H1 (cell line): ENCODE results near the gene SYT17. TPM values are rescaled to one million over a fixed set of nuclear protein-coding genes. Genes with fewer than 3 reads are reported as not detected.

Source experiments
- CTCF ChIA-PET: fragments of 300-600 bp; sonication (Branson Sonifier 250); formaldehyde crosslinking; loops from one replicate; lab custom pipeline; 2021; ENCODE audit not compliant: partially characterized antibody; lab: Charles Lee
- POLR2A ChIA-PET: fragments of 300-600 bp; sonication (Branson Sonifier 250); formaldehyde crosslinking; loops from one replicate; lab custom pipeline; 2021; ENCODE audit warnings: inconsistent platforms; ENCODE audit not compliant: partially characterized antibody; lab: Charles Lee
- DNase-seq, 2 experiments: peaks; one replicate each; pipeline versions ENCODE4 v3.0.0 to v3.0.0-alpha.2; 2010 to 2022; ENCODE audit warnings: low spot score in 2 of 2, low read depth in 1 of 2, mixed read lengths in 1 of 2
- FAIRE-seq: peaks from 2 replicates; lab custom pipeline; 2011; peaks lifted over from hg19 to GRCh38; lab: Jason Lieb, UNC
- H2AFZ ChIP-seq: 2 replicates; pipeline ENCODE4 v1.8.1; 2012; ENCODE audit warnings: low read length, inconsistent platforms
- H2AK5ac ChIP-seq: 2 replicates; pipeline ENCODE4 v1.6.1; 2013; ENCODE audit warnings: low read depth, low read length
- H2BK120ac ChIP-seq: replicated peaks from 2 replicates; pipeline ENCODE3; 2013; ENCODE audit warnings: low read depth, low read length, inconsistent platforms
- H2BK12ac ChIP-seq: 2 replicates; pipeline ENCODE4 v1.6.1; 2013; ENCODE audit warnings: low read depth, low read length
- H2BK15ac ChIP-seq: 2 replicates; pipeline ENCODE4 v1.6.1; 2013; ENCODE audit warnings: low read length
- H2BK20ac ChIP-seq: 2 replicates; pipeline ENCODE4 v1.6.1; 2013; ENCODE audit warnings: low read length
- H2BK5ac ChIP-seq: 2 replicates; pipeline ENCODE4 v1.6.1; 2013; ENCODE audit warnings: low read depth, low read length
- H3K14ac ChIP-seq: 2 replicates; pipeline ENCODE4 v1.6.1; 2013; ENCODE audit warnings: inconsistent platforms; ENCODE audit not compliant: insufficient read length
- H3K18ac ChIP-seq: 2 replicates; pipeline ENCODE4 v1.6.1; 2013; ENCODE audit warnings: low read length; ENCODE audit errors: extremely low read depth
- H3K23ac ChIP-seq: 2 replicates; pipeline ENCODE4 v1.6.1; 2013; ENCODE audit warnings: inconsistent platforms; ENCODE audit not compliant: insufficient read length
- H3K23me2 ChIP-seq: 2 replicates; pipeline ENCODE4 v1.6.1; 2013; ENCODE audit warnings: low read depth, low read length
- H3K27ac ChIP-seq: 2 replicates; pipeline ENCODE4 v1.6.1; 2011; ENCODE audit warnings: low read depth, low read length, inconsistent platforms
- H3K27me3 ChIP-seq, 4 experiments: replicated peaks in 1 of 4; 1 replicate in 1 of 4; 2 replicates in 3 of 4; pipeline versions ENCODE4 v1.6.1 to v1.8.1; 2011 to 2013; ENCODE audit warnings: low read length in 3 of 4, mild to moderate bottlenecking in 3 of 4, inconsistent platforms in 2 of 4, mixed read lengths in 2 of 4, moderate library complexity in 1 of 4; ENCODE audit not compliant: control insufficient read depth in 3 of 4, insufficient read depth in 3 of 4; ENCODE audit errors: extremely low read depth in 1 of 4
- H3K36me3 ChIP-seq, 4 experiments: 2 replicates each; pipeline versions ENCODE4 v1.6.1 to v1.8.1; 2011 to 2013; ENCODE audit warnings: mild to moderate bottlenecking in 4 of 4, low read length in 3 of 4, moderate library complexity in 2 of 4, control low read depth in 1 of 4, inconsistent platforms in 1 of 4; ENCODE audit not compliant: insufficient read depth in 4 of 4, control insufficient read depth in 2 of 4
- H3K4ac ChIP-seq: replicated peaks from 2 replicates; pipeline ENCODE3; 2013; ENCODE audit warnings: low read length, low read depth, mixed read lengths, inconsistent platforms; ENCODE audit not compliant: insufficient read length
- H3K4me1 ChIP-seq, 4 experiments: replicated peaks in 1 of 4; 1 replicate in 1 of 4; 2 replicates in 3 of 4; pipeline versions ENCODE4 v1.6.1 to v1.8.1; 2011 to 2013; ENCODE audit warnings: low read length in 3 of 4, inconsistent platforms in 2 of 4, mixed read lengths in 1 of 4; ENCODE audit not compliant: insufficient read depth in 4 of 4, control insufficient read depth in 3 of 4
- H3K4me2 ChIP-seq, 2 experiments: 2 replicates each; pipeline versions ENCODE4 v1.6.1 to v1.8.1; 2011 to 2013; ENCODE audit warnings: low read depth in 2 of 2, low read length in 2 of 2, control low read depth in 1 of 2, inconsistent platforms in 1 of 2, mild to moderate bottlenecking in 1 of 2; ENCODE audit not compliant: insufficient read depth in 1 of 2
- H3K4me3 ChIP-seq, 4 experiments: fragments of 200-600, 300-600 bp in 1 of 4; sonication (generic), shearing (Covaris generic), sonication (Bioruptor Twin) in 1 of 4; 2 replicates each; pipeline versions ENCODE4 v1.5.1 to v1.8.1; 2011 to 2016; ENCODE audit warnings: low read length in 4 of 4, low read depth in 3 of 4, control low read depth in 2 of 4, inconsistent platforms in 2 of 4, mild to moderate bottlenecking in 2 of 4, mixed read lengths in 1 of 4, moderate library complexity in 1 of 4; ENCODE audit not compliant: insufficient read depth in 2 of 4; ENCODE audit errors: extremely low read depth in 1 of 4
- H3K56ac ChIP-seq: replicated peaks from 2 replicates; pipeline ENCODE3; 2013; ENCODE audit warnings: low read depth, mild to moderate bottlenecking, mixed read lengths, low read length, inconsistent platforms; ENCODE audit not compliant: insufficient read length
- H3K79me1 ChIP-seq: 2 replicates; pipeline ENCODE4 v1.6.1; 2013; ENCODE audit warnings: low read depth, low read length, control low read depth
- H3K79me2 ChIP-seq, 2 experiments: 2 replicates each; pipeline versions ENCODE4 v1.6.1 to v1.8.1; 2012 to 2013; ENCODE audit warnings: low read length in 2 of 2, mild to moderate bottlenecking in 2 of 2, inconsistent platforms in 1 of 2; ENCODE audit not compliant: insufficient read depth in 2 of 2, control insufficient read depth in 1 of 2
- H3K9ac ChIP-seq, 4 experiments: replicated peaks in 1 of 4; 1 replicate in 1 of 4; 2 replicates in 3 of 4; pipeline versions ENCODE4 v1.6.1 to v1.8.1; 2011 to 2013; ENCODE audit warnings: low read depth in 3 of 4, low read length in 3 of 4, control low read depth in 2 of 4, mild to moderate bottlenecking in 2 of 4, moderate library complexity in 2 of 4, inconsistent platforms in 1 of 4; ENCODE audit errors: extremely low read depth in 1 of 4
- H3K9me3 ChIP-seq, 2 experiments: 2 replicates each; pipeline versions ENCODE4 v1.6.1 to v1.8.1; 2012 to 2013; ENCODE audit warnings: mild to moderate bottlenecking in 2 of 2, moderate library complexity in 2 of 2, control low read depth in 1 of 2, inconsistent platforms in 1 of 2, low read depth in 1 of 2, low read length in 1 of 2, mixed read lengths in 1 of 2; ENCODE audit not compliant: insufficient read depth in 2 of 2
- H4K20me1 ChIP-seq, 2 experiments: replicated peaks in 1 of 2; 2 replicates each; pipeline versions ENCODE3 to v1.8.1; 2011 to 2013; ENCODE audit warnings: inconsistent platforms in 2 of 2, low read length in 2 of 2, mild to moderate bottlenecking in 1 of 2; ENCODE audit not compliant: insufficient read depth in 2 of 2, control insufficient read depth in 1 of 2
- H4K5ac ChIP-seq: 2 replicates; pipeline ENCODE4 v1.6.1; 2013; ENCODE audit warnings: low read length, low read depth, mixed read lengths, inconsistent platforms; ENCODE audit not compliant: insufficient read length
- H4K8ac ChIP-seq: 2 replicates; pipeline ENCODE4 v1.8.0; 2013; ENCODE audit warnings: mild to moderate bottlenecking, moderate library complexity, low read length, inconsistent platforms; ENCODE audit not compliant: insufficient read depth; ENCODE audit errors: extremely low read depth
- H4K91ac ChIP-seq: replicated peaks from 2 replicates; pipeline ENCODE3; 2013; ENCODE audit warnings: low read length, mixed read lengths, inconsistent platforms; ENCODE audit not compliant: insufficient read length
- RAD21 ChIP-seq, 2 experiments: IDR thresholded peaks in 1 of 2; conservative IDR thresholded peaks in 1 of 2; 2 replicates each; pipeline ENCODE4 v1.6.1; 2011; ENCODE audit warnings: low read depth in 2 of 2, low read length in 2 of 2, improper control_type of control experiment in 1 of 2, inconsistent platforms in 1 of 2, mild to moderate bottlenecking in 1 of 2, moderate library complexity in 1 of 2
- TEAD4 ChIP-seq: IDR thresholded peaks from 2 replicates; pipeline ENCODE4 v1.6.1; 2012; ENCODE audit warnings: low read depth, low read length, inconsistent platforms, mixed read lengths
- WGBS, 2 experiments: shearing (Covaris generic) in 1 of 2; methylation state at CpG; one replicate each; pipeline versions ENCODE4 v1.1.6 to v1.1.7; 2013 to 2015; ENCODE audit warnings: low lambda C conversion rate in 2 of 2, mixed read lengths in 2 of 2, inconsistent platforms in 1 of 2, low coverage in 1 of 2, missing lambda C conversion rate in 1 of 2; ENCODE audit not compliant: insufficient replicate concordance in 2 of 2, insufficient coverage in 1 of 2, insufficient read length in 1 of 2; ENCODE audit errors: extremely low coverage in 1 of 2, missing lambda C conversion rate in 1 of 2; 5-methylcytosine and 5-hydroxymethylcytosine counted together
- polyA plus RNA-seq, 7 experiments: library from polyadenylated mRNA; depleted of rRNA in 3 of 7; stranded (reverse) in 5 of 7; unstranded in 2 of 7; fragments of >200 nt in 5 of 7; fragments of 200-250 nt in 2 of 7; gene quantifications; 1 replicate in 5 of 7; 2 replicates in 1 of 7; 4 replicates in 1 of 7; pipeline versions ENCODE4 v1.2.1 to v1.2.3, GENCODE V29; 2011 to 2013; ENCODE audit warnings: missing spikeins in 2 of 7, mixed read lengths in 2 of 7
- total RNA-seq: library from RNA; stranded (reverse); fragmentation: NEBNext Ultra II Directional; extraction: Animal tissue kit (Norgen Biotek cat#: 25700); gene quantifications from 2 replicates; pipeline ENCODE4 v1.2.1, GENCODE V29; 2021

SYT17 gene
- total and polyA plus RNA-seq, 2 of the 8 experiments (the other 6 are each of a cell fraction or from before 2014, with no cell fraction given), result 5.8 to 18.1 TPM

DNA sequence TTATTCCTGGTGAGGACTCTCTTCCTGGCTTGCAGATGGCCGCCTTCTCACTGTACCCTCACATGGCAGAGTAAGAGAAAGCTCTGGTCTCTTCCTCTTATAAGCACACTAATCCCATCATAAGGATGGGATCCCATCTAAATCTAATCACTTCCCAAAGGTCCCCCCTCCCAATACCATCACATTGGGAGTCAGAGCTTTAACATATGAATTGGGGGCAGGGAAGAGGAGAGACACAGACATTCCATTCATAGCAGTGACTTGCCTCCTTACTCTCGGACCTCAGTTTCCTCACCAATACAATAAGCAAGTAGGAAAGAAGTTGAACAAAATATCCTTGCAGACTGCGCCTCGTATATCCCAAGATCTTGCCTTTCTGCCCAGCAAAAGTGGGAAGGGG, 119.2 kb downstream of the SYT17 start:
- peak overlapping the region; percentile 82; the same call in 1 of the 2 replicates for H2BK12ac ChIP-seq
- H3K14ac ChIP-seq, result no peak overlapping the region
- H4K91ac ChIP-seq, result no peak overlapping the region
- H3K23me2 ChIP-seq, result no peaks in the 10 kb centered on the region
- TF ChIP-seq RAD21 (IDR thresholded peaks at IDR 0.05 in 1 of 2, conservative IDR thresholded peaks at IDR 0.05 in 1 of 2; ENCODE audit: low read depth in 2 of 2, low read length in 2 of 2) (no peak), TEAD4 (peak; percentile 40; the same call in 1 of the 2 replicates)
- TF ChIP-seq, all 59 proteins: peak for 1
- FAIRE-seq (peak; percentile 24), DNase-seq (no peak)
- Histone ChIP-seq H3K79me2 (no peaks in the 10 kb centered on the region), H2BK15ac (no peak overlapping the region), H2BK120ac (no peak overlapping the region), H2AFZ (no peak overlapping the region), H4K5ac (no peak overlapping the region), H2BK20ac (peak overlapping the region; percentile 24; the same call in 1 of the 2 replicates), H2BK5ac (peak overlapping the region; percentile 9; the same call in 1 of the 2 replicates), H4K20me1 (no peaks in the 10 kb centered on the region), H3K27me3 (no peaks in the 10 kb centered on the region), H3K4me2 (peak overlapping the region; percentile 8 to 16; a peak in 2 of 4 replicates), H3K18ac (peak overlapping the region; percentile 13; the same call in 1 of the 2 replicates), H3K9ac (no peak overlapping the region), H3K4ac (no peak overlapping the region), H3K56ac (no peak overlapping the region), H3K23ac (no peak overlapping the region), H3K36me3 (no peaks in the 10 kb centered on the region), H3K4me1 (peaks cover 11 to 32% (median 24%) of the 10 kb centered on the region in 4 experiments), H3K79me1 (no peaks in the 10 kb centered on the region), H3K27ac (no peak overlapping the region), H3K4me3 (no peak overlapping the region; a peak in 1 of 8 replicates), H4K8ac (no peak overlapping the region), H3K9me3 (no peaks in the 10 kb centered on the region), H2AK5ac (no peak overlapping the region)
- ChIA-PET POLR2A (interaction anchor here (1.0 kb wide), 1 partner anchor 30 kb away, joined by 3 read pairs; no protein-coding TSS in a partner anchor), CTCF (interaction anchor here (1.0 to 2.8 kb wide), 7 partner anchors 16 to 110 kb away, joined by 3 to 14 read pairs (median 3); no protein-coding TSS in a partner anchor)
- 75% methylated on average over 4 of the region's 4 CpGs; no CpG with 5 or more reads in 1 of the 2 experiments for WGBS, 2 experiments
